ENCODE results near the gene NUAK1.

Gene NUAK1

GRCh38 chr12:106084014-106084671, 54.6 kb downstream of the NUAK1 start:
- DNase-seq (ENCODE audit: low read depth in 2 of 2), result peak; percentile 91 to 92

GRCh38 chr12:106082216-106083175, 56.3 kb downstream of the NUAK1 start:
- DNase-seq (ENCODE audit: low read depth in 2 of 2), result no peak

GRCh38 chr12:106081606-106082005, 57.1 kb downstream of the NUAK1 start:
- DNase-seq (ENCODE audit: low read depth in 2 of 2), result no peak

- DNase-seq (ENCODE audit: low read depth in 2 of 2), result no peak
Measured at GRCh38 chr12:106080791-106081170, 58.0 kb downstream of the NUAK1 start.

- DNase-seq (ENCODE audit: low read depth in 2 of 2), result peak; percentile 90 to 91
Measured at GRCh38 chr12:106080041-106080790, 58.5 kb downstream of the NUAK1 start.

- no peak for DNase-seq (ENCODE audit: low read depth in 2 of 2)
Measured at GRCh38 chr12:106079148-106079738, 59.5 kb downstream of the NUAK1 start.

- DNase-seq (ENCODE audit: low read depth in 2 of 2), result no peak
Measured at GRCh38 chr12:106078358-106079010, 60.3 kb downstream of the NUAK1 start.

GRCh38 chr12:106074706-106075392, 63.9 kb downstream of the NUAK1 start:
- peak in 1 of 2 experiments; percentile 55 for DNase-seq (ENCODE audit: low read depth in 2 of 2)

GRCh38 chr12:106074361-106074705, 64.4 kb downstream of the NUAK1 start:
- no peak for DNase-seq (ENCODE audit: low read depth in 2 of 2)

- DNase-seq (ENCODE audit: low read depth in 2 of 2), result no peak
Measured at GRCh38 chr12:106073179-106073578, 65.6 kb downstream of the NUAK1 start.

- no peak for DNase-seq (ENCODE audit: low read depth in 2 of 2)
Measured at GRCh38 chr12:106072751-106073150, 66.0 kb downstream of the NUAK1 start.

GRCh38 chr12:106071686-106072085, 67.1 kb downstream of the NUAK1 start:
- no peak for DNase-seq (ENCODE audit: low read depth in 2 of 2)

GRCh38 chr12:106070611-106071010, 68.1 kb downstream of the NUAK1 start:
- DNase-seq (ENCODE audit: low read depth in 2 of 2), result no peak

GRCh38 chr12:106070147-106070546, 68.6 kb downstream of the NUAK1 start:
- DNase-seq (ENCODE audit: low read depth in 2 of 2), result no peak

GRCh38 chr12:106068296-106068695, 70.5 kb downstream of the NUAK1 start:
- no peak for DNase-seq (ENCODE audit: low read depth in 2 of 2)

- no peak for DNase-seq (ENCODE audit: low read depth in 2 of 2)
Measured at GRCh38 chr12:106067606-106068205, 71.0 kb downstream of the NUAK1 start.

GRCh38 chr12:106066726-106067325, 71.9 kb downstream of the NUAK1 start:
- no peak for DNase-seq (ENCODE audit: low read depth in 2 of 2)

GRCh38 chr12:106066051-106066705, 72.6 kb downstream of the NUAK1 start:
- no peak for DNase-seq (ENCODE audit: low read depth in 2 of 2)

GRCh38 chr12:106065506-106065905, 73.2 kb downstream of the NUAK1 start:
- no peak for DNase-seq (ENCODE audit: low read depth in 2 of 2)

- DNase-seq (ENCODE audit: low read depth in 2 of 2), result no peak
Measured at GRCh38 chr12:106064721-106065021, 74.1 kb downstream of the NUAK1 start.

Data from fibroblast of skin of left biceps (primary cell).